OCI-M2 (cell line): ENCODE measurements around the gene UBASH3A.

Experiments used
- DNase-seq: peaks from one replicate; lab custom pipeline; 2025; ENCODE audit not compliant: unreplicated experiment; lab: John Stamatoyannopoulos, UW

The UBASH3A gene

DNA sequence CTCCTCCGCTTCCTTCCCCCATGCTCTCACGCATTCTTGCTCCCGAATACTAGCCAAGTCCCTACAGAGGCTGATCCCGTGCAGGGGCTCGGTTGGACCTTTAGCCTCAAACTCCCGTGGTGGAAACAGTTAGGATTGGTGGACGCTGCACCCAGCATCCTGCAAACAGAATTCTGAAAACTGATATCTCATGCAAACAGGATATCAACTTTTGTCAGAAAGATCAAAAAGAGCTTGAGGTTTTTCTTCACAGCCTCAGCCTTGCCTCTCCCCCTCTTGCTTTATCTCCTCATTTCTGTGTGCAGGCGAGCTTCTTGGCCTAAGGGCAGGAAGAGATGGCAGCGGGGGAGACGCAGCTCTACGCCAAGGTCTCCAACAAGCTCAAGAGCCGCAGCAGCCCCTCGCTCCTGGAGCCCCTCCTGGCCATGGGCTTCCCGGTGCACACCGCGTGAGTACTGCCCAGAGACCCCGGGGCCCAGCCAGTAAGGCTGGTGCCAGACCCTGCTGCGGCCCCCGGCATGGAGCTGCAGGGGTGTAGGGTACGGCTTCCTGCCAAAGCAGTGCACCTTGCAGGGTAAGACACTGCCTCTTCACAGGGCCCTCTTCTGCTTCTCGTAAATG lies at the start of gene UBASH3A:
Gene UBASH3A (plus strand): TSS at position 292 of the 621 bp plus-strand sequence. CDS start 44 bp downstream, at position 336.
- DNase-seq: peak; percentile 93

DNA sequence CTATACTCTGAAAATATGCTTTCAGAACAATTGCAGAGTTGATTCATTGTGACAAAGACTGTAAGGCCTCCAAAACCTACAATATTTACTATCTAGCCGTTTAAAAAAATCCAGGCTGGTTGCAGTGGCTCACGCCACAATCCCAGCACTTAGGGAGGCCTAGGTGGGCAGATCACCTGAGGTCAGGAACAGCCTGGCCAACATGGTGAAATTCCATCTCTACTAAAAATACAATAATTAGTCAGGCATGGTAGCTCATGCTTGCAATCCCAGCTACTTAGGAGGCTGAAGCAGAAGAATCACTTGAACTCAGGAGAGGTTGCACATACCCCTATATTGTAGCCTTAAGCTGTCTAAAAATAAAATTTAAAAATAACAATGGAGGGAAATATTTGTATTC lies 47.7 kb upstream of the UBASH3A start:
- no peak for DNase-seq

- DNase-seq: no peak
These were observed 47.1 kb upstream of the UBASH3A start for GRCh38 chr21:42356650-42357049.

- DNase-seq: no peak
These were observed 46.4 kb upstream of the UBASH3A start for GRCh38 chr21:42357307-42357706.

DNA sequence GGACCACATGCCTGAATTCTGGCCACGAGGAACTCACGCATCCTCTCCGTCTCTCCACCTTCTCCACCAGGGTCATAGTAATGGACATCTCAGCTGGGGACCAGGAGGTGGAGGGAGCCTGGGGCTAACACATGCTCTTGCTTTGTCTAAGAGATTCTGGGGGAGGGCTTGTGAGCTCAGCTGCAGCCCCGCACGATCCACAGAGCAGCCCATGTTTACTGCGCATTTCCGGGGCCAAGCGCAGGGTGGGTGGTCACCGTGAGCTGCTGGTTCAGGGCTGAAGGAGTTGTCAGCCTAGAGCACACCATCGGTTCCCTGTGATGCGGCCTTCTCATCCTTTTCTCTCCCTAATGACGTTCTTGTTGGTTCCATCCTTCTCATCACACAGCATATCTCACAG lies 45.4 kb upstream of the UBASH3A start:
- no peak for DNase-seq

- DNase-seq: no peak
These were observed 44.8 kb upstream of the UBASH3A start for GRCh38 chr21:42358937-42359336.

- DNase-seq: no peak
These were observed 43.4 kb upstream of the UBASH3A start for GRCh38 chr21:42360317-42360716.

GRCh38 chr21:42361286-42361685 lies 42.4 kb upstream of the UBASH3A start:
- DNase-seq: no peak

DNA sequence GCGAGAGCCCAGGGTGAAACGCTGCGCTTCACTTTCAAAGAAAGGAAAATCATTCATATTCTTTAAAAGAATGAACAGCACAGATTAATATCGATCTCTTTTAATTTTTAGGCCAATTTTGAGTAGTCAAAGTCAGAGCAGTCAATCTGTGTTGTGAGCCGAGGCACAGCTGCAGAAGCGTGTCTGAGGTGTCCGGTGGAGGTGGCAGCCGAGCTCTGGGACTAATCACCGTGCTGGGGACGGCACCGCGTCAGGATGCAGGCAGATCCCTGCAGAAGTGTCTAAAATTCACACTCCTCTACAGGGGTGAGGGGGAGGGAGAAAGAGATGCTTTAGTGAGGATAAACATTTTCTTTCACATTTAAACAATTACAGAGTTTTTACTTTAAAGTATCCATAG lies 41.5 kb upstream of the UBASH3A start:
- DNase-seq: no peak

DNA sequence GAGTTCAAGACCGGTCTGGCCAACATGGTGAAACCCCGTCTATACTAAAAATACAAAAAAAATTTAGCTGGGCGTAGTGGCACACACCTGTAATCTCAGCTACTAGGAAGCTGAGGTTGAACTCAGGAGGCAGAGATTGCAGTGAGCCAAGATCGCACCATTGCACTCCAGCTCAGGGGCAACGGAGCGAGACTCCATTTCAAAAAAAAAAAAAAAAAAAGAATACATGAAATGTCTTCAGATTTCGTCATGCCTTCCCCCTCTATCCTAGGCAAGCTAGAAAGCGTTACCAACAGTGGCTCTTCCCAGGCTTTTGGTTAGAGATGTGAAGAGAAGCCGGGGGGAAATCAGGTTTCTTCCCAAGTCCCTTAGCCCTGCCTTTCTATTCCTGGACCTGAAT lies 41.0 kb upstream of the UBASH3A start:
- DNase-seq: no peak

GRCh38 chr21:42363312-42363711 lies 40.4 kb upstream of the UBASH3A start:
- DNase-seq: no peak

GRCh38 chr21:42364304-42364865 lies 39.3 kb upstream of the UBASH3A start:
- no peak for DNase-seq

DNA sequence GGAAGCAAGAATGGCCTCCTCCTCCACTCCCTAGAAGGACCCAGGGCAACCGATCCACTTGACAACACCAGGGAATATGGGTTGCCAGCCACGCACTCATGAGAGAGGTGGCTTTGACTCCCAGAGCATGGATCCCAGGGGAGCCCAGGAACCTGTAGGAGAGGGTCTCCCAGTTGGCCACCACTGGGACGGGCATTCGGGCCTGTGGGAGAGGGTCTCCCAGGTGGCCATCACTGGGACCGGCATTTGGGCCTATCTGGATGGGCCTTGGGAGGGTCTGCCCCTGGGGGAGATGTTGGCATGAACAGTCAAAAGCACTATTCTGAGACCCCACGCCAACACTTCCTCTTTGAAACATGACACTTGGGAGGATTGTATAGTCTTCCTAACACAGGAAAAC lies 37.9 kb upstream of the UBASH3A start:
- DNase-seq: no peak

- no peak for DNase-seq
These were observed 37.3 kb upstream of the UBASH3A start, which contains the start of gene TFF1 for GRCh38 chr21:42366292-42367010. Gene TFF1 (minus strand): TSS chr21:42366535. CDS start chr21:42366495, 40 bp downstream.

DNA sequence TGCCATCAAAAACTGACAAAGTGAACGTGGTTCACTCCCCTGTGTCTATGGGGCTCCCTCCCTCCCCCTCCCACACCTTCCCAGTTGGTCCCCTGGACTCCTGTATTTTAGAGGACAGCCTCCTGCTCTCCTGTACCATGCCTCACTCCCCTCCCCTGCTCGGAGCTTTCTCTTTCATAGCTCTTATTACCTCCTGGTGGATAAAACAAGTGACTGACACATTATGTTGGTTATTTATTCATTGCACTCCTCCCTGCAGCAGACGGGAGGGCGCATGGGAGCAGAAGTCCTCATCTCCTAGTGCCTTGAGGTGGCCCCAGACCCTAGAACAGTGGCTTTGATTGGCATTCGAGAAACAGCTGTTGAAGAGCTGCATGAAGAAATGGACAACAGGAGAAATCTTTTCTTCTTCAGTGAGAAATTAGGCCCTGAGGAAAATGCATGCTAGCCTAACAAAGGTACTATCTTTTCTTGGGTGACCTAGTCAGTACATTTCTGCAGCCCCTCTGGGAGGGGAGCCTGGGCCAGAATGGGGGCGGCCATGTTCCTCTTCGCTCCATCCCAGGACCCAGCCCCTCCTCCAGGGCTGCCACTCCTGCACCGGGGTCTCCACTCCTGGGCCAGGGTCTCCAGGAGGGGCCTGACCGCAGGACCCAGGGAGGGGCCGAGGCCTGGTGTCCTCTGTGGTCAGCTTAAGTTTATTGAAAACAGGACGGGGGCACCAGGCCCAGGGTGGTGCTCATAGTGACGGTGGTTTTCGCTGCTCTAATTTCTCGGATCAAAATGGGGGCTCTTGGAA lies 36.1 kb upstream of the UBASH3A start:
- DNase-seq: no peak

DNA sequence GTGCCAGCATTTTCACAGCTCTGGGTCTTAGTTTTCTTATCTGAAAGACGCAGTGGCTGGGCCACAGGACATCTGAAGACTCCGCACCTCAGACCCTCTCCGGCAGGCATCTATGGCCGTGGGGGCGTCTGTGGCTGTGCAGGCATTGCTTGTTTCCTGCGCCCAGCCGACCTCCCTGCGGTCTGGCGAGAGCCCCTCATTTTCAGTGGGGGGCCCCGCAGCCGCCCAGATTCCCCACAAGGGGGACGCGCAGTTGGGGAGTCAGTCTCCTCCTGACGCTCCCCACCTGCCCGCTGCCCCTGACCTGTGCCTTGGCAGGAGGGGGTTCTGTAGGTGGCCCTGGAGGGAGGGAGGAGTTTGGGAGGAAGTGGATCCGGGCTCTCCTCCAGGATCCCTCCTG lies 33.9 kb upstream of the UBASH3A start:
- no peak for DNase-seq

- no peak for DNase-seq
These were observed 32.6 kb upstream of the UBASH3A start for GRCh38 chr21:42370894-42371654.

GRCh38 chr21:42373196-42373907 lies 30.4 kb upstream of the UBASH3A start:
- no peak for DNase-seq

GRCh38 chr21:42373908-42374455 lies 29.7 kb upstream of the UBASH3A start:
- no peak for DNase-seq

- DNase-seq: no peak
These were observed 29.2 kb upstream of the UBASH3A start for GRCh38 chr21:42374457-42374856.
